ENCODE data around the gene TRAPPC4.

GRCh38 chr11:119026970-119027369 lies 8.4 kb downstream of the TRAPPC4 start:
- TF ChIP-seq TARDBP (IDR thresholded peaks at IDR 0.05) (no peak), HDGF (IDR thresholded peaks at IDR 0.05; ENCODE audit: borderline replicate concordance) (no peak)
